GM19238 (cell line): ENCODE results near the gene RNASE13.
"Not testable (repeated sequence)": the region's sequence is repeated elsewhere in the genome, so short reads cannot be mapped to it uniquely, and the experiment has no call there.

Experiments
- DNase-seq: peaks from one replicate; pipeline ENCODE4 v3.0.0; 2011; ENCODE audit warnings: low spot score; ENCODE audit not compliant: insufficient read length

The RNASE13 gene

DNA sequence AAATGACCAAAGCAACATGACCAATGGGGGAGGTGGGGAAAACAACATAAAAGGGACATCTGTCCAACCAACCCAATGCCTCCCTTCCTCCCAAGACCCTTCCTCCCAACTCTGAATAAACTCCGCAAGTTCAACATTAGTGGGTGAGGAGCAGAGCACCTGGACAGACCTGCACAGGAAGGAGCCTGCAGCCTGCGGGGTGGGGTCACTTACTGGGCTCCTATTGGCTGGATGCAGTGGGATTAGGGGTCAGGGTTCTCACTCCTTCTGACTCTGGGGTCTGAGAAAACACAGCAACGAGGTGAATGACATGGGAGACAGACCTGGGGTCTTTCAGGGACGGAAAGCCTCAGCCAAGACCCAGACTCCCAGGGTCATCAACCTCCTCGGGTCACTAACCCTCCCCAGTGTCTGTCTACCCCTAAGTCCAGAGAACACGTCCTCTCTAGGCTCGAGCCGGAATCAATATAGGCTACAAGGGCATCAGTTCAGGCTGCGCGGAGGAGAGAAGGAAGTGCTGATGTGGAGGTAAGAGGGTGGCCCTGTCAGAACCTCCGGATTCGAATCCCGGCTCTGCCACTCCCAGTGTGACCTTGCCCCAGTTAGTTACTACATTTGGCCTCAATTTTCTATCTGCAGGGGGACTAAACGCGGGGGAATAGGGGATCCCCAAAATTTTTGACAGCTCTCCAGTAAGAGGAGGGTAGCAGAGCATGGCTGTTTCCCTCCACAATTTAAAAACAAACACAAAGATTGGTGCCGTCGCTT is 10.6 kb downstream of the RNASE13 start:
- no peak for DNase-seq

DNA sequence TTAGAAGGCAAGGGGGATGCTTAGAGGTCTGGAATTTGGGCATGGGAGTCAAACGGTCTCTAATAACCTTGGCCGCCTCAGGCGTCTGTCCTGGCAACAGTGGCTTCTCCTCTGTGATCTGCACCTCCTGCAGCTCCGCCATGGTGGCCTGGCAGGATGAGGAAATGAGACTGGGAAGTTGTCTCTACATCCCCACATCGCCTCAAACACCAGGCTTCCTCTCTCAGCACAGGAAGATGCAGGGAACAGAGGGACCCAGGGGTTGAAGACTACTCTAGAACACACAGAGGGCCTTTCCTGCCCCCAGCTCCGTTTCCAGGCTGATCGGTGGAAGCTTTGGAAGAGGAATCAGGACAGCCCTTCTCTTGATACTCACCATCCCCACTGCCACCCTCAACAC is 11.4 kb downstream of the RNASE13 start:
- DNase-seq, result no peak

DNA sequence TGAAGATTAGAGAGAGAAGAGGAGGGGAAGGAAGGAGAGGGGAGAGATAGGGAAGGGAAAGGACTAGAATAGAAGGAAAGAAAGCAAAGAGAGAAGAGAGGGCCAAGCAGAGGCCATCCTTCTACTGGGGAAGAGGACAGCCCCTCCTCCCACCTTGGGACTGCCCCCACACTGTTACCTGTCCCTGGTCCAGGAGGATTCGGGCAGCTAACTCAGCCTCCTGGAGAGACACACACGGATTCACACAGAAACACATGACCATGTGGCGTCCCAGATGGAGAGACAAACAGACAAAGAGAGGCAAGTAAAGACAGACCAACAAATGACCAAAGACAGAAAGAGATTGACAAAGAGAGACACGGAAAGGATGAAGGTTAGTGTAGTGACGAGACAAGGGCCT is 11.9 kb downstream of the RNASE13 start:
- DNase-seq, result no peak

DNA sequence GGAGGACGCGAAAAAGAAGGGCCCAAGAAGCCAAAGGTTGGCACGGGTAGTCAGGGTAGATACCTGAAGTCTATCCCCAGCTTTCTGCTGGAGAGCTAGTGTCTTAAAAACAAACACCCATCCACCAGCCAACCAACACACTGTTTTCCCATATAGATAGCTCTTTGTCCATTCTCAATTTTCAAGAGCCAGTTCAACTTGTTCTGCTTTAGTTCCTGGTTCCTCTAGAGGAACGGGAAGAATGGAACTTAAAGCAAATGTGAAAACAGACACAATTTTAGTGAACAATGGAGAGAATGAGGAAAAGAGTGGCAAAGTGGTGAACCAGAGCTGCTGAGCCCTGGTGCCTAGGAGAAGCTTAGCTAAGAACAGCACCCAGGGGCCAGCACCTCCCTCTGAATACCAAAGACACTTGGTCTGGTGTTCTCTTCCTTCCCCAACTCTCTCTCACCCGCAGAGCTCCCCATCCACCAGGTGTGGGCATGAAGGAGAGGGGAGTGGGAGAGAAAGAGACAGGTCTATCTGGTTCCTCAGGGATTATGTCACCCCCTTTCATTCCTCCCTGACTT is 13.5 kb downstream of the RNASE13 start:
- no peak for DNase-seq

DNA sequence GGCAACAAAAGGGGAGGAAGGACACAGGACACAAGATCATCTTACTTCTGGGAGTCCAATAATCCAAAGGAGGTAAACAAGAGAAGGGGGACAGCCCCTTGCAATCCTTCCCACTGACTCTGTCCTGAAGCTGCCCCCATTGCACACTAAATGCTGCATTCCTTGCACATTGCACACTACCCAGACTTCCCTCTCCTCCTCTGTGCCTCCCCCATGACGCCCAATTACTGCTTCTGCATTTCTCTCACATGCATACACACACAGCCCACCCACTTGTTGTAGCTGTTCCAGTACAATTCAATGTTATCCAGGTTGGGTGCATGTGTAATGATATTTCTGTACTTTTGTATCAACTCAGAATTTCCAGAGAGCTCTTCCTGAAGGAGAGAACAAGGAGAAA is 15.2 kb downstream of the RNASE13 start:
- DNase-seq, result no peak

DNA sequence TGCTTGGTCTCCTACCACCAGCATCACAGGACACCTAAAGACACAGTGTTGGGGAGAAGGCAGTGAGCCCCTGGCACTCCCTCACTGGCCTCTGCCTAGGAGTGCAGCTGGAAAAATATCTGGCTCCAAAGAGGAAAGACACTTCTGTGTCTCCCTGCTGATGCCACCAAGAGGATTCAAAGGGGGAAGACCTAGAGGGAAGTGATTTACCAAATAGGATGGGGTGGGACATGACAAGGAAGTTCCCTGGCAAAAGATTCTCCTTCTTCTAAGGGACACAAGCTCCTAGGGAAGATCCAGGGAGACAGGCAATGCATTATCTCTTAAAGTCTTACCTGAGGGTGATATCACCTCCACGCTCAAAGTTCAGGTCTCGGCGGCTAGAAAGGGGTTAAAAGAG is 15.8 kb downstream of the RNASE13 start:
- no peak for DNase-seq

DNA sequence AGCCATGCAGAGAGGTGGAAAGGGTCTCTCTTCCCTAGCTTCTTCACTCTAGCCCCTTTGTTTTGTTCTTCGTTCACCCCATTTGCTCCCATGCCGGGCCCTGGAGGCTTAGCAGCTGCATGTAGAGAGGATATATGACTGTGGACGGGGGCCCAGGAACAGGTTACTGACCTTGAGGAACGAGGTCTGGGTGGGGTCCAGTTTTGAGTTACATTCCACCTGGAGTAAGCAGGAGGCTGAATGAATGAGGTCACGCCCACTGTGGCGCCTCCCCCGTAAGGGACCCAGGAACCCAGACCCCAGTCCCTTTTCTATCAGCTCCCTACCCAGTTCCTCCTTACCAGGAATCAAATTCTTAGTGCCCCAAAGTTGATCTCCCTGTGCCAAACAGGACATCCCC is 16.3 kb downstream of the RNASE13 start:
- DNase-seq, result no peak

DNA sequence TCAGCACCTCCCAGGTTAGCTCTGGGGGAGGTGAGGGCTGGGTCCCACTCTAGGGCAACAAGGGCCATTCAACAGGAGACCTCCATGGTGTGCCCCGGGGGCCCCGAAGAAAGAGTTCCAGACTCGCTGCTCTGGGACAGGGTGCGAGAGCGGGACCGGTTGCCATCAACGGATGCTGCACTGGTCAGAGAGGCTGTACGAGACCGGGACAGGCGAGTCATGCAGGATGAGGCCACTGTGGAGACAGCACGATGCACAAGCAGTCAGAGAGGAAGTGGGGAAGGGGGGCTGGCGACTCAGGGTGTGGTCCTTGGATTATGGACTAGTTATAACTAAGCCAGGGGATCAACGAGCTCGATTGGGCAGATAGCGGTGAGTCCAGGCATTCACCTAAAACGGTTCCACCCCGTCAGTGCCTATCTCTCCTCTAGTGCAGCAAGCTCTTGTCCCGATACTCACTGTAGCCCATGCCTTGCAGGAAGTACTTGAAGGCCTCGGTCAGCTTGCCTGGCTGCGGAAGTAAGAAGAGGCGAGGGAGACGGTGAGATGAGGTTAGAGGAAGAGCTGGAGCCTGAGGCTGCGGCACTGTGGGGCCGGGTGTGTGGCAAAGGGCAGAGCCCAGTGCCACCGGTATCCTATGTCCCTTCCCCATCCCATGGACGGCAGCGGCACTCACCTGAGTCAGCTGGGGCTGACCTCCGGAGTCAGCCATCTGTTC is 16.9 kb downstream of the RNASE13 start:
- DNase-seq, result no peak

DNA sequence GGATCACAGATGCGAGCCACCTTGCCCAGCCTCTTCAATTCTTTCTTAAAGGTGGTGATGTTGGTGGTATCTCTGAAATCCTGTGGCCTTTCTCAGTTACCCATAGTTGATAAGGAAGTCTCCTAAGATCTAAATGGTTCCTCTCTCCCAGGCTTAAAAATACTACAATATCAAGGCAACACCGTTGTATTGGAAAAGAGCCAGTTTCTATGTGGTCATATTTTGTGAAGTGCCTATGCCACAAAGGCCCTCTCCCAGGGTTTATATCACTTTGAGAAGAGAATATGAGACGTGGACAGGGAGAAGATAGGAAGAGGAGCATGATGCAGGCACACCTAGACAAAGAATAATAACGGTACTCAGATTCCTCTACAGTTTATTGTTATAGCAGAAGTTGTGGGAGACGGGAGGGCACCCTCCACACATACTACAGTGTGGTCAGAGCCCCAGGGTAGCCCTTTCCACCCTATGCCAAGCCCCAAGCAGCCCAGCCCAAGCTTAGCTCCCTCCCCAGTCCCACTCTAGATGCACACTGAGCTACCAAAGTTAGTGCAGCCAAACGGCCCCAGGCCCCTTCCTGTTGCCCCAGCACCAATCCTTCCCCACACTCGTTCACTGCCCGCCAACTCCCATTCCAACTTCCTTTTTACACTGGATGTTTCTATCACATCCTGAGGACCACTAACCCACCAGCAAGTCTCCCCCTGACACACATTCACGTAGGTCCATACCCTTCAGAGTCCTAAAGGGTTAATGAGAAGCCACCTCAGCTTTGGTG is 18.0 kb downstream of the RNASE13 start:
- DNase-seq, result no peak

DNA sequence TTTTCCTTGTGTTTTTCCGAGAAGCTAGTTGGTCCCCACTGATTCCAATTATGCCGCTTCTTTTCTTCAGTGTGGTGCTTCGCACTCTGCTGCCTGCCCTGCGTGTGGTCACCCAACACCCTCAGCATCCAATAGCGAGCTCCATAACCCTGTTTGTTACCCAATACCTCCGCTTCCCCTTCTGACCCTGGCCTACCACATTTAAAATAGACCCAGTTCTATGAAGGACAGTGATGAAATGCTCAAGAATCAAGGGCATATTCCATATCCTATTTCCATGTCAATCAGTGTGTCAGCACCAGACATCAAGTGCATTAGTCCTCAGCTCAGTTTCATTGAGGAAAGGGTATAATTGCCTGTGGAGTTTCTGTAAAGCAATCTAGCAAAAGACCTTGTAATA is 19.3 kb downstream of the RNASE13 start:
- no peak for DNase-seq

DNA sequence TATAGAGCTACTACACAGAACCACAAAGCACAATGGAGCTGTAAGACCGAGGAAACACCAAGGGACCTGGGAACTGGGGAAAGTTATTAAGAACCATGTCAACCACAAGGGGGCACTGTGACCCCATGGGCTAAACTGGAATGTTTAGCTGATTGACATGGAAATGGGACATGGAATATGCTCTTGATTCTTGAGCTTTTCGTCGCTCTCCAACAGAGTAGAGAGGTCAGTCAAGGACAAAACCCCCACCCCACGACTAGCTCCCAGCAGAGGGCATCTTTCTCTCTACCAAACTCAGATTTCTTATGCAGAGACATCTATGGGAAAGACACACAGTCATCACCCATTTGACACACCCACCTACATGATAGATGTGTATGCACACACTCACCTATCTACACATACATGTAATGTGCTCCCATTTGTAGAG is 19.8 kb downstream of the RNASE13 start:
- DNase-seq, result peak; percentile 48

DNA sequence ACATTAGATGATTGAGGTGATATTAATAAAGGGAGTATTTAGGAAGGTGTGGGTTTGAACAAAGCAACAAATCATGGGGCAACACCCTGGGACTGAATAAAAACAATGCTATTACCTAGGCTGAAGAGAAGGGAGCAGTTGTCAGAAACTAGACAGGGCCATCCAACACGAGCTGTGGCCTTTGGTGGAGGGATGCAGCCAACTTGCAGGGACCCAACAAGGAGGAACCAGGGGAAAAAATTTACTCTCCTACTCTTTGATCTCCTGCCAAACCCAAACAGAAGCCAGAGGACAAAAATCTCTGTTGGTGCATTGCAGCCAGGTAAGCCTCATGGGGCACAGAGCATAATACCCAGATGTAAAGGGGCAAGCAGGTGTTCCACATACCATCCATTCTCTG is 23.5 kb downstream of the RNASE13 start:
- no peak for DNase-seq

DNA sequence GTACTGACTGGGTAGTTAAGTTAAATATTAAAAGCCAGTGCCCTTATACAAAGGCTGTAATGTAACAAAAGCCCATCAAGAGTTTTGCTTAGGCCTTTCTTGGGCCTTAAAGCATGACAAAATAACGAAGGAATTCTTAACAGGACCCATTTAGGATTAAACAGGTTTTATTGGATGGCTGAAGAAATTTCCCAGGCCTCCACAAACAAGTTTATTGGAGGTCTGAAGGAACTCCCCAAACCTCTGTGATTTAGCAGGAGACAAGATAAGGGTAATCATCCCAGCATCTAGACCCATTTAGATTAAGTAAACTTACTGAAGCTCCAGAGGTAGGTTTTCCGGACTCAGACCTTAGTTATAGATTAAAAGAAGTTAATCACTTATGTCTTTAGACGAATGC is 24.9 kb downstream of the RNASE13 start:
- DNase-seq, result not testable (repeated sequence)

DNA sequence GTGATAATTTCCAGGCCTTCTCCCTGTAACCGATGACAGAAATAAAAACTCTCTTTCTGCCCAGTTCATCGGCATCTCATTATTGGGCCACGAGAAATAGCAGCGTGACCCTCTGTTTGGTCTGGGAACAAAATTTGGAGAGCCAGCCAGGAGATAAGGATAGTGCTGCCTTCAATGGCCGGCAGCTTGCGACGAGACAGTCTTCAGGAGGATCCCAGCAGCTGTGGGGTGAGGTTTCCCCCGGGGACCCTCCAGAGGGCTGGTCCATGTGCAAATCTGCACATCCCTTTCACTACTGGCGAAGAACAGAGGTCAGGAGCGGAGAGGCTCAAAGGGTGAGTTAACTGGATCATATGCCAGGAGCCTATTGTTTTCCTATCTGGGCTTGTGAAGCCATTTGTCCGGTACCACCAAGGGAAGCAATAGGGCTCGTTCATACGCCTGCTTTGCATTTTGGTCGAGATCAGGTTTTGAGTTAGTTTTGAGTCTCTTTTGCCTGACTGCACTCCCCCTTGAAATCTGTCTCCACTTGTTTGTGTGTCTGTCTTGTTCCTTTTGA is 30.7 kb downstream of the RNASE13 start:
- DNase-seq, result no peak

DNA sequence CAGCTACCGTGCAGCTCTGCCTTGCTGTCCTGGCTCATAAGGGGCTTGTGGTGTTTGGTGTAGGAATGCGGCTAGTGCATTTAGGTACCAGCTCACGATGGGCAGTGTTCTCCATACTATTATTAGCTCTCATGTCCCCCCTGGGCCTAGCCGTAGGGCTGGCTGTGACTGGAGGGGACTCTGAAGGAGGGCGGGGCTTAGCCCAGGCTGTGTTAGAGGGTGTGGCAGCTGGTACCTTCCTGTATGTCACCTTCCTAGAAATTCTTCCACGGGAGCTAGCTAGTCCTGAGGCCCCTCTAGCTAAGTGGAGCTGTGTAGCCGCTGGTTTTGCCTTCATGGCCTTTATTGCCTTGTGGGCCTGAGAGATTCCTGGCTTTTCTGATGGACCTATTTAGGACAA is 33.4 kb downstream of the RNASE13 start:
- no peak for DNase-seq

DNA sequence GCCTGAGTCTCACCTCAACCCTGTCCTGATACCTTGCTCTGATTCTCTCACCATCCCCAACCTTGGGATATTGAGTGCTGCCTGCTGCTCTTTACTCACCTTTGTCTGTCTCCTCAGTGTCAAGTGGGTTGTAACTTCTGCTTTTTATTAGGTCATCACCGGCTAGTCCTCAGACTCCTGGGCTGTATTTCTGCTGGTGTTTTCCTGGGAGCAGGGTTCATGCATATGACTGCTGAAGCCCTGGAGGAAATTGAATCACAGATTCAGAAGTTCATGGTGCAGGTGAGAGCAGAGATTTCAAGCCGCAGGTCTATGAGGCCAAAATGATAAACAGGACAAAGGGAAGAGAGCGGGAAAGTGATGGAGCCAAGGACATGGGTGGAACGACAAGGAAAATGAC is 35.0 kb downstream of the RNASE13 start:
- DNase-seq, result no peak

DNA sequence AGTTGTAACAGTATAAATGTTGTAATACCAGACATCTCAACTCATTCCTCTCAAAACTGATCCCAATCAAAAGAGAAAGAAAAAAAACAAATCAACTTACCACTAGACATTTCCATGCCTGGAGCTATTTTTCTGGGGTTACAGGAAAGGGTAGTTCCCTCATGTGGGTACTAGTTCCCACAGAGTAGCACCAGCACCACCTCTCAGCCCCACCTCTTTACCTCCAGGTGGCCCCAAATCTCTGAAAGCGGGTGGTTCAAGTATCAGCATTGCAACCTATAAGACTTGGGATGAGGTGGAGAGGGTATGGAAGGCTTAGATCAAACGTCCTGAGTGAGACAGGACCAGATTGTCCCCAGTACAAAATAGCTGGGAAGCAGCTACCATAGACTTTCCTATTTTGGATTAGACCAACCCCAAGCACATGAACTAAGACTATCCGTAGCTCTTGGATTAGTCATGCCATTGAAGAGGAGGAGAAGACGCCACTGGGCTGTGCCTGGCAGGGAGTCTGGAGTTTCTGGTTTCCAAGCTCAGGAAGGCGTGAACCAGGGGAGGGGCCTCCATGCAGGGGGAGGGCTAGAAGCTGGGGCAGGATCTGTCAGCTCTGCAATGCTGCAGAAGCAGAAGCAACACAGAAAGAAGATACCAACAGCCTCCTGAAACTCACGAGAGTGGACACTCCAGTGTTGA is 35.8 kb downstream of the RNASE13 start, which contains the start of gene SLC39A2:
TSS of gene SLC39A2 (plus strand) at position 620 of the 693 bp plus-strand sequence. CDS start 154 bp downstream, outside the sequence.
- no peak for DNase-seq

DNA sequence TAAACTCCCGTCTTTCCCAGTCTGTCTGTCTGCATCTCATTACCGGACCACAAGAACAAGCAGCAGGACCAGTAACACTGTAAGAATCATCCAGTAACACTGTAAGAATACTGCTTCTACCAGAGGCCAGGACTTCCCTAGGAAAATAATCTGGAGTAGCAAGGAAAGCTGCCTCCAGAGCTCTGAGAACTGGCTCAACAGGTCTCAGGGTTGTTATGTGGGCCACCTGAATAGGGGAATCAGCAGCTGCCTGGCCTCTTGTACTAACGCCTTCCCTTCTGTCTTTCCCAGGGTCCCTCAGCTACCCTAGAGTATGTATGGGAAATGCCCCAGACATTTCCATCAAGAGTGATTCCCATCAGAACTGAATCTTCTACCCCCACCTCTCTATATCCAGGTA is 36.5 kb downstream of the RNASE13 start:
- DNase-seq, result no peak

DNA sequence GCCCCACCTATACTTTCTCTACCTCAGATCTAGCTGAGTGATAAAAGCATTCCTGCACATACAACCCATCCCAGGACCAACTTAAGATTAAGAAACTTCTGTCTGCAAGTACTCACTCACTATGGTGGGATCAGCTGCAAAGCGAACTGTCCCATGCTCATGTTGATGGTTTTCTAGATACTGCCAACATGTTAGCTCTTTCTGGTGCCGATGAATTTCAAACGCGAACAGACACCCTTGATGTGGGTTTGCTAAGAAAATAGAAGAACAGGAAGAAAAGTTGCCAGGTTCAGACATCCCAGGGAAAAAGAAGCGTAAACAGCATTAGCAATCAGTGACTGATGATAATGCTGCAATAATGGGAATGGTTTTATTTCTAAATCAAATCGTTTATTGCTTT is 37.0 kb downstream of the RNASE13 start:
- DNase-seq, result no peak

DNA sequence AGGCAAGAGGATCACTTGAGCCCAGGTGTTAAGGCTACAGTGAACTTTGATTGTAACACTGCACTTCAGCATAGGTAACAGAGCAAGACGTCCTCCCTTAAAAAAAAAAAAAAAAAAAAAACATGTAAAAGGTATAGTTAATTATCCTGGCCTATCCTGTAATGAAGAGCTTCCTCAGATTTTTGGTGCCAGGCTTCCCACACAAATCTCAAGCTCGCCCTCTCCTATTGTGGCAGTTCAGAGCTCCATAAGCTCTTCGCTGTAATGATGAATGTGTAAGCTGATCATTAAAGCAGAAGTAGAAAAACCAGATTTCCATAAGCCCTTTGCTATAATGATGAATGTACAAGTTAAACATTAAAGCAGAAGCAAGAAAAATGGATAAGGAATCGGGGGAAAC is 37.5 kb downstream of the RNASE13 start:
- no peak for DNase-seq

DNA sequence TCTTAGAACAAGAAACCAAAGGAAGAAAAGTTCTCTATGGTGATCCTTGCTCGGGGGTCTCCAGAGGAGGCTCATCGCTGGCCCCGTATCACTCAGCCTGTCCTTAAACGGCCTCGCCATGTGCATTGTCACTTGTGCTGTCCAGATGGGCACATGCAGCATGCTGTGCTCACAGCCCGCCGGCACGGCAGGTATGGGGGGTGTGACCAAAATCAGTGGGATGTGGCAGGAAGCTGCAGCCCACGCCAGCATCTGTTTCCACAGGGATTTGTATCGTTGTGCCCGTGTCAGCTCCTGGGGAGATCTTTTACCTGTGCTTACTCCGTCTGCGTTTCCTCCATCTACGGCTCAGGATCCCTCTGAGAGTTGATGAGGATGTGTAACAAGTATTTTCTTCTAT is 38.1 kb downstream of the RNASE13 start:
- DNase-seq, result no peak
